DOHH2 (cell line): Measurements from ENCODE around the gene NAT9.

ENCODE experiments used
- H3F3A ChIP-seq: fragments of 200-600 bp; sonication (generic), shearing (Covaris generic); 2 replicates; pipeline ENCODE4 v1.6.0; 2016; ENCODE audit warnings: antibody characterized with exemption, mild to moderate bottlenecking; ENCODE audit not compliant: control insufficient read depth, insufficient read depth
- H3K27ac ChIP-seq: fragments of 200-600 bp; sonication (generic); 2 replicates; pipeline ENCODE4 v1.5.1; 2014; ENCODE audit warnings: low read depth, mild to moderate bottlenecking, low read length, moderate library complexity
- H3K27me3 ChIP-seq: fragments of 200-600 bp; sonication (generic); 2 replicates; pipeline ENCODE4 v1.6.1; 2014; ENCODE audit warnings: mild to moderate bottlenecking, low read length, mixed read lengths; ENCODE audit not compliant: control insufficient read depth
- H3K36me3 ChIP-seq: fragments of 200-600 bp; sonication (generic); 2 replicates; pipeline ENCODE4 v1.6.1; 2014; ENCODE audit warnings: mild to moderate bottlenecking, low read length, moderate library complexity, mixed read lengths; ENCODE audit not compliant: control insufficient read depth
- H3K4me1 ChIP-seq: fragments of 200-600 bp; sonication (generic); 2 replicates; pipeline ENCODE4 v1.6.1; 2014; ENCODE audit warnings: mild to moderate bottlenecking, low read length, mixed read lengths; ENCODE audit not compliant: control insufficient read depth
- H3K4me2 ChIP-seq: fragments of 200-600 bp; sonication (generic); 2 replicates; pipeline ENCODE4 v1.6.0; 2014; ENCODE audit warnings: mild to moderate bottlenecking, low read length, moderate library complexity
- H3K4me3 ChIP-seq: fragments of 200-600 bp; sonication (generic); 2 replicates; pipeline ENCODE4 v1.5.1; 2014; ENCODE audit warnings: mild to moderate bottlenecking, low read length, mixed read lengths
- H3K79me2 ChIP-seq: fragments of 200-600 bp; sonication (generic); 2 replicates; pipeline ENCODE4 v1.6.1; 2014; ENCODE audit warnings: mild to moderate bottlenecking, low read length, mixed read lengths; ENCODE audit not compliant: control insufficient read depth
- H3K9me2 ChIP-seq: fragments of 200-600 bp; sonication (generic); replicated peaks from 2 replicates; pipeline ENCODE4 v1.6.1; 2014; ENCODE audit warnings: mild to moderate bottlenecking, low read length, mixed read lengths; ENCODE audit not compliant: control insufficient read depth
- H3K9me3 ChIP-seq: fragments of 200-600 bp; sonication (generic); 2 replicates; pipeline ENCODE4 v1.6.1; 2014; ENCODE audit warnings: antibody characterized with exemption, low read length, mixed read lengths; ENCODE audit not compliant: control insufficient read depth, insufficient read depth
- H4K20me1 ChIP-seq: fragments of 200-600 bp; sonication (generic); 2 replicates; pipeline ENCODE4 v1.6.0; 2014; ENCODE audit warnings: low read depth, mild to moderate bottlenecking, antibody characterized with exemption, low read length, moderate library complexity; ENCODE audit not compliant: control insufficient read depth, insufficient read depth
- EZH2phosphoT487 ChIP-seq: fragments of 200-600 bp; sonication (generic); IDR thresholded peaks from 2 replicates; pipeline ENCODE4 v1.6.1; 2017; ENCODE audit warnings: borderline replicate concordance, mild to moderate bottlenecking, antibody characterized with exemption, low read length, moderate library complexity, mixed read lengths
- TF ChIP-seq, protein P1 (sequence below): fragments of 200-600 bp; sonication (generic); IDR thresholded peaks from one replicate; pipeline ENCODE4 v1.5.1; 2014; ENCODE audit warnings: antibody characterized with exemption, mild to moderate bottlenecking, low read depth, low read length; ENCODE audit not compliant: poor library complexity, severe bottlenecking

Gene NAT9

DNA sequence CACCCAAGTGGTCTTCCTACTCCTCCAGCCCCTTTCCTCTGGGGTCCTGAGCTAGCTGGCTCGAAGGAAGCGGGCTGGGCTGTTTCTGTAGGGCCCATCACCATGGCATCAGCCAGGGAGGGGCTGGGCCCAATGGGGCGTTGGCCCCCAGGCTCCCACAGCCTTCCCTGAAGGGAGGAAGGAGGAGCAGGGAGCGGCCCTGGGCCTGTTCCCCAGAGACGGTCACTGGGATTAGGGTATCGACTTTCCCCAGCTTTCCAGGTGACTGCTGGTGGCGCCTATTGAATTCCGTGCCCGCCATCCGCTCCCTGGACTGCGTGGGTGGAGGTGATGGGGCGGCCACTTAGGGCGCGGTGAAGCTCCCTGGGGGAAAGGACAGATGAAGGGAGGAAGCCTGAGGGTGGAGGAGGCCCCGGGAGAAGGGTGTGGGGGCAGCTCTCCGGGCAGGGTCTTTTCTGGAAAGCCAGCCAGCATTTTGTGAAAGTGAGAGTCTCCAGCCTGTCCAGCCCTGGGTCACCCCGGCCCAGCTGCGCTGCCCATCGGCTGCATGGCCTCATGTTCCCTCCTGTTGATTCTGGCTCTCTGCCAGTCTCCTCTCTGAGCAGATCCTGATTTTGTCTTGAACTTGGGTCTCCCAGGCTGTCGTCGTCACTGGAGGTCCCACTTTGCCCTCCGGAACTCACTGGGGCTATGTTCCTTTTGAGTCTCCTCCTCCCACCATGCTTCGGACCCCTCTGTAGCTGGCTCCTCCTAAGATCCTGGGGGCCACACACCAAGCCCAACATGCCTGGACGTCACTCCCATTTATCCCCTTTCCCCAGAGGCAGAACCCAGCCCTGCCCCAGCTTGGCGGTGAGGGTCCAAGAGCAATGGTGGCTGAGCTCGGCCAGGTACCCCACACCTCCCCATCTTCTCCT, 18.0 kb downstream of the NAT9 start:
- no peaks in the 10 kb centered on the region for H3K27me3 ChIP-seq
- no peaks in the 10 kb centered on the region for H3K36me3 ChIP-seq
- no peak for TF ChIP-seq EZH2phosphoT487
- TF ChIP-seq, protein P1, sequence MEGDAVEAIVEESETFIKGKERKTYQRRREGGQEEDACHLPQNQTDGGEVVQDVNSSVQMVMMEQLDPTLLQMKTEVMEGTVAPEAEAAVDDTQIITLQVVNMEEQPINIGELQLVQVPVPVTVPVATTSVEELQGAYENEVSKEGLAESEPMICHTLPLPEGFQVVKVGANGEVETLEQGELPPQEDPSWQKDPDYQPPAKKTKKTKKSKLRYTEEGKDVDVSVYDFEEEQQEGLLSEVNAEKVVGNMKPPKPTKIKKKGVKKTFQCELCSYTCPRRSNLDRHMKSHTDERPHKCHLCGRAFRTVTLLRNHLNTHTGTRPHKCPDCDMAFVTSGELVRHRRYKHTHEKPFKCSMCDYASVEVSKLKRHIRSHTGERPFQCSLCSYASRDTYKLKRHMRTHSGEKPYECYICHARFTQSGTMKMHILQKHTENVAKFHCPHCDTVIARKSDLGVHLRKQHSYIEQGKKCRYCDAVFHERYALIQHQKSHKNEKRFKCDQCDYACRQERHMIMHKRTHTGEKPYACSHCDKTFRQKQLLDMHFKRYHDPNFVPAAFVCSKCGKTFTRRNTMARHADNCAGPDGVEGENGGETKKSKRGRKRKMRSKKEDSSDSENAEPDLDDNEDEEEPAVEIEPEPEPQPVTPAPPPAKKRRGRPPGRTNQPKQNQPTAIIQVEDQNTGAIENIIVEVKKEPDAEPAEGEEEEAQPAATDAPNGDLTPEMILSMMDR, result no peak
- H3F3A ChIP-seq, result no peaks in the 10 kb centered on the region
- peaks cover 59% of the 10 kb centered on the region for H3K79me2 ChIP-seq
- H3K4me1 ChIP-seq, result peaks cover 28% of the 10 kb centered on the region
- H4K20me1 ChIP-seq, result peaks cover 29% of the 10 kb centered on the region
- no peaks in the 10 kb centered on the region for H3K9me3 ChIP-seq
- no peaks in the 10 kb centered on the region for H3K9me2 ChIP-seq
- H3K4me3 ChIP-seq, result no peak overlapping the region
- peak overlapping the region; percentile 38; the same call in 1 of the 2 replicates for H3K4me2 ChIP-seq
- H3K27ac ChIP-seq, result no peak overlapping the region

DNA sequence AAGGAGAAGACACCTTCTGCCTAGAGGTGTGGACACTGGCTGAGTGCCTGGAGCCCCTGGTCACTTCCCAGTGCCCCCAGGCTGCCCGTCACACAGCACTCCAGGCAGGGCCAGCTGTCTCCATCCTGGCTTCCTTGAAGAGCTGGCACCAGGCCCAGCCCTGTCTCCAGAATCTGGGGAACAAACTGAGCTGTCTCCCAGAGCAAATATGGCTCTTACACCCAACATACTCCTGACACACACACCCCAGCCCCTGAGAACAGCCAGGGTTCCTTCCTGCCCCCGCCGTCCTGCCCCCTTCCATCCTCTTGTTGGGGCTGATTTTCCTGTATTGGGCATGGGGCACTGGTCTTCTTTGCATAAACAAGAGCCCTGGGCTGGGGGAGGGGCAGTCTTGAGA, 18.6 kb downstream of the NAT9 start:
- peaks cover 66% of the 10 kb centered on the region for H3K79me2 ChIP-seq
- H3K4me2 ChIP-seq, result no peak overlapping the region
- no peak overlapping the region for H3K27ac ChIP-seq
- TF ChIP-seq, protein P1, result no peak
- TF ChIP-seq EZH2phosphoT487, result no peak
- no peak overlapping the region for H3K4me3 ChIP-seq
- no peaks in the 10 kb centered on the region for H3K27me3 ChIP-seq
- H3K36me3 ChIP-seq, result no peaks in the 10 kb centered on the region
- no peaks in the 10 kb centered on the region for H3K9me2 ChIP-seq
- no peaks in the 10 kb centered on the region for H3K9me3 ChIP-seq
- peaks cover 29% of the 10 kb centered on the region for H4K20me1 ChIP-seq
- H3K4me1 ChIP-seq, result peaks cover 28% of the 10 kb centered on the region
- H3F3A ChIP-seq, result no peaks in the 10 kb centered on the region

DNA sequence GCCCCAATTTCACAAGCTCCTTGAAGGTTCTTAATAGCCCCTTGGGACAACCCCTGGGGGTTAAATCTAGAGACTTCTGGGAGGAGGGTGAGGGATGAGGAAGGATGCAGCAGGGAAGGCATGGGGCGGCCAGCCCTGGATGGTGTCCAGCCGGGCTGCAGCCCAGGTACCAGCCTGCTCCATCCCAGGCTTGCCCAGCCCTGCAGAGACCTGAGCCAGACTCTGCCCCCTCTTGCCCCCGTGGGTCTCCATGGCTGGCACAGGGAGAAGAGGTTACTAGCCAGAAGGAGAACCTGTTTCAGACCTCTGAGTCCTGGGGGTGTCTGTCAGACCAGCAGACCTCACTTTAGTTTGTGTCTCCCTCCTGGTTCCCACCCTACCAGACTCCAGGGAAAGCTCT, 19.3 kb downstream of the NAT9 start:
- H3K9me3 ChIP-seq, result no peaks in the 10 kb centered on the region
- peaks cover 28% of the 10 kb centered on the region for H3K4me1 ChIP-seq
- no peaks in the 10 kb centered on the region for H3K27me3 ChIP-seq
- H3K27ac ChIP-seq, result no peak overlapping the region
- no peaks in the 10 kb centered on the region for H3K36me3 ChIP-seq
- H3F3A ChIP-seq, result no peaks in the 10 kb centered on the region
- H3K79me2 ChIP-seq, result peaks cover 70% of the 10 kb centered on the region
- TF ChIP-seq, protein P1, result no peak
- TF ChIP-seq EZH2phosphoT487, result no peak
- no peak overlapping the region for H3K4me2 ChIP-seq
- H3K9me2 ChIP-seq, result no peaks in the 10 kb centered on the region
- no peak overlapping the region for H3K4me3 ChIP-seq
- peaks cover 27% of the 10 kb centered on the region for H4K20me1 ChIP-seq
